ENCODE measurements around the gene PLCB3.

Gene PLCB3

DNA sequence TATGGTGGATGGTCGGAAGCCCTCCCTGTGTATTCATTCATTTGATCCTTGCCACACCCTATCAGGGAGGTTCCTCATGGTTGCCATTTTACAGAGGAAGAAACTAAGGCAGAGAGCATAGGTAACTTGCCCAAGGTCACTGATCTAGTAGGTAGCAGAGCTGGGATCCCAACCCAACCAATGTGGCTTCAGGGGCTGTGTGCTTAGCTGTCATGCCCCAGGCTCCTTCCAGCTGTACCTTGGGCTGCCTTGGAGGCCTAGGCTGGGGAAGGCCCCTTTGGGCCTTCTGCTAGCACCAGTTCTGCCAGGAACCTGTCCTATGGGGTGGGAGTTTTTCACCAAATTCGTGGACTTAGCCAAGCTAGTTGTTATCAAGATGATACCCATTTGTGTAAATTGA is 24.5 kb downstream of the PLCB3 start:
- DNase-seq (ENCODE audit: low read depth) = no peak
- no peak overlapping the region for H3K4me3 ChIP-seq (ENCODE audit: low read depth, low read length)
- TF ChIP-seq, protein P1, sequence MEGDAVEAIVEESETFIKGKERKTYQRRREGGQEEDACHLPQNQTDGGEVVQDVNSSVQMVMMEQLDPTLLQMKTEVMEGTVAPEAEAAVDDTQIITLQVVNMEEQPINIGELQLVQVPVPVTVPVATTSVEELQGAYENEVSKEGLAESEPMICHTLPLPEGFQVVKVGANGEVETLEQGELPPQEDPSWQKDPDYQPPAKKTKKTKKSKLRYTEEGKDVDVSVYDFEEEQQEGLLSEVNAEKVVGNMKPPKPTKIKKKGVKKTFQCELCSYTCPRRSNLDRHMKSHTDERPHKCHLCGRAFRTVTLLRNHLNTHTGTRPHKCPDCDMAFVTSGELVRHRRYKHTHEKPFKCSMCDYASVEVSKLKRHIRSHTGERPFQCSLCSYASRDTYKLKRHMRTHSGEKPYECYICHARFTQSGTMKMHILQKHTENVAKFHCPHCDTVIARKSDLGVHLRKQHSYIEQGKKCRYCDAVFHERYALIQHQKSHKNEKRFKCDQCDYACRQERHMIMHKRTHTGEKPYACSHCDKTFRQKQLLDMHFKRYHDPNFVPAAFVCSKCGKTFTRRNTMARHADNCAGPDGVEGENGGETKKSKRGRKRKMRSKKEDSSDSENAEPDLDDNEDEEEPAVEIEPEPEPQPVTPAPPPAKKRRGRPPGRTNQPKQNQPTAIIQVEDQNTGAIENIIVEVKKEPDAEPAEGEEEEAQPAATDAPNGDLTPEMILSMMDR (IDR thresholded peaks at IDR 0.05; ENCODE audit: low read depth, low read length, missing control alignments) = no peak
- in situ Hi-C loops (cut with HindIII; ENCODE audit: low sequenced_read_pairs) = loop anchor here (10.0 kb wide), 1 partner anchor 71 kb away; the partner anchor contains the start of gene FERMT3

DNA sequence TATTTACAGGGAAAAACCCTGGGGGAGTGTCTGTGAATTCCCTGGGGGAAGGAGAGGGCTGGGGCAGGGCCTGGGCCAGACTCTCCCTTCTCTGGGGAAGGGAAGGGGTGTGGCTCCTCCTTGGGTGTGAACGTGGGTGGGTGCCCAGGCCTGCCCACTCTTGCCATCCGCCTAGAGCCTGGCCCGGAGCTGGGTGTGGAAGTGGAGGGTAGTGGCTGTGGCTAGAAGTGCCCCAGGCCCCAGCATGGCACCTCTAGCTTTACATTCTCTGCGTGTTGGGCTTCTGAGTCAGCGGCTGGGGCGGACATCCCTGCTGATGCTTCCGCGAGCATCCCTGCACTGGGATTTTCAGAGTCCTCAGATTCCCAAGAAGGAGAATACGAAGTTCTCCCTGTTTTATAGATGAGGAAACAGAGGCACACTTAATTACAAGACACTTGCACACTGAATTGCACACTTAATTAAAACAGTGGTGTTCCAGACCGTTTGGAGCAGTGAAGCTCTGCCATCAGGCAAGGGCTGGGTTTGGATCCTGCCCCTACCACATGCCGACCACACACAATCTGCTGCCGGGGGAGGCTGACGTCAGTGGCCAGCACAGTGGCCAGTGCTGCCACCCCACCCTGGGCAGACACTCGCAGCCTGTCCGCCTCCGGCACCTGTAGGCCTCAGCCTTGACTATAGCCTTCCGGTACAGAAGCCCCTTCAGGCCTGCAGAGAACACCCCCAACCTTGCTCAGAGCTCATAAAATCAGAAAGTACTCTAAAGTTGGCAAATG is 25.5 kb downstream of the PLCB3 start:
- DNase-seq (ENCODE audit: low read depth) = no peak
- H3K4me3 ChIP-seq (ENCODE audit: low read depth, low read length) = no peak overlapping the region
- in situ Hi-C loops (cut with HindIII; ENCODE audit: low sequenced_read_pairs) = loop anchor here (10.0 kb wide), 1 partner anchor 72 kb away; the partner anchor contains the start of gene FERMT3
- TF ChIP-seq, protein P1 (IDR thresholded peaks at IDR 0.05; ENCODE audit: low read depth, low read length, missing control alignments) = no peak

DNA sequence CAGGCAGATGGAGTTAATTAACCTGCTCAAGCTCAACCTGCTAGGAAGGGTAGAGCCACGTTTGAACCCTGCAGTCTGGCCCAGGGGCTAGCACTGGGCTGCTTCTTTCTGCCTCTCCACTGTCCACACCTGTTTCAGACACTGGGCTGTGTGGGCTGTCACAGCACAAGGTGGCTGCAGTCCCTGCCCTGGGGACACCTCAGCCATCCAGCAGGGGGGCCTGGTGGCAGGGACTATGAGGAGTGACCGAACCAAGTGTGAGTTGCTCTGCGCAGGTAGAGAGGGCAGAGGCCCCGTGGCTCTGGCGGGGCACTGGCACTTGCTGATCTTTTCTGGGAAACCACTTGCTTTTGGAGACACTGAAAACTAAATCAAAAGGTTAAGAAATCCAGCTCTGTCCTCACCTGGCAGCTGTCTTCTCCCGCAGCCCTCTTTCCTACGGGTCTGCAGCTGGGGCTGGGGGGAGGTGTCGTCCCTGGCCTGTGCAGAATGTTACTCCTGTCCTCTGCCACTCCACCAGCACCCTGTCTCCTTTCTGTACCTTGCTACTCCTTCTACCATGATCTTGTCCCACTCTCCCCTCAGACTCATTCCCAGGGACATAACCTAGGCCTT is 27.4 kb downstream of the PLCB3 start:
- TF ChIP-seq, protein P1 (IDR thresholded peaks at IDR 0.05; ENCODE audit: low read depth, low read length, missing control alignments) = no peak
- in situ Hi-C loops (cut with HindIII; ENCODE audit: low sequenced_read_pairs) = loop anchor here (10.0 kb wide), 1 partner anchor 74 kb away; the partner anchor contains the start of gene FERMT3
- H3K4me3 ChIP-seq (ENCODE audit: low read depth, low read length) = no peak overlapping the region
- DNase-seq (ENCODE audit: low read depth) = no peak

DNA sequence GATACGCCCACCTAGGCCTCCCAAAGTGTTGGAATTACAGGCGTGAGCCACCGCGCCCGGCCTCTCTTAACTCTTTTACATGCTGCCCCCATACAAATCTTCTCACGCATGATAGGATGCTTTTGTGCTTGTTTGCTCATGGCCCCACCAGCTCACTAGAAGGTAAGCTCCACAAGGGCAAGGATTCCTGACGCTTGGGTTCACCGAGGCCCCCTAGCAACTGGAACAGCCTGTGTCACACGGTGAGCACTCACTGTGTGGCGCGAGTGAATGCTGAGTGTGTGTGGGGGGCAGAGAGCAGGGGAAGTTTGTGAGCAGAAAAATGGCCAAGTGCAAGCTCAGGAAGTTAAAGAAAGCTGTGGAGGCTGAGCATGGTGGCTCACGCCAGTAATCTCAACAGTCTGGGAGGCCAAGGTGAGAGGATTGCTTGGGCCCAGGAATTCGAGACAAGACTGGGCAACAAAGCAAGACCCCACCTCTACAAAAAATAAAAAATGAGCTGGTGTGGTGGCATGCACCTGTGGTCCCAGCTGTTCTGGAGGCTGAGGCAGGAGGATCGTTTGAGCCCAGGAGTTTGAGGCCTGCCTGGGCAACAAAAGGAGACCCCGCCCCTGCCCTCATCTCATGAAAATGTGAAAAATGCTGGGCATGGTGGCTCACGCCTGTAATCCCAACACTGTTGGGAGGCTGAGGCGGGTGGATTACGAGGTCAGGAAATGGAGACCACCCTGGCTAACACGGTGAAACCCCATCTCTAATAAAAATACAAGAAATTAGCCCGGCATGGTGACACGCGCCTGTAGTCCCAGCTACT is 30.8 kb downstream of the PLCB3 start:
- no peak overlapping the region for H3K4me3 ChIP-seq (ENCODE audit: low read depth, low read length)
- TF ChIP-seq, protein P1 (IDR thresholded peaks at IDR 0.05; ENCODE audit: low read depth, low read length, missing control alignments) = no peak
- in situ Hi-C loops (cut with HindIII; ENCODE audit: low sequenced_read_pairs) = no loop called here
- DNase-seq (ENCODE audit: low read depth) = no peak

DNA sequence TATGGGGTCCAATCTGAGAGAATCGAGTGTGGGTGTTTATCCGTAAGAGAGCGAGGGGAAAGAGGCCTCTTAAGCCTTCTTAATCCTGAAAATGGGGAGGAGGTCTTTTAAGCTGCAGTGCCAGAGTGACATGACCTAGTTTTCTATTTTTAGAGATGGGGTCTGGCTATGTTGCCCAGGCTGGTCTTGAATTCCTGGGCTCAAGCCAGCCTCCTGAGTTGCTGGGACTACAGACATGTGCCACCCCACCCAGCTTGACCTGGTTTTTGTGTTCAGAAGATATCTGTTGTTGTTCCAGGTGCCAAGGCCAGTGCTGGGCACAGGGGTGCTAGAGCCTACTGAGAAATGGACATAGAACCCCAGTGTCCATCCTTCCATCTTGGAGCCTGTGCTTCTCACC is 31.8 kb downstream of the PLCB3 start:
- DNase-seq (ENCODE audit: low read depth) = no peak
- TF ChIP-seq, protein P1 (IDR thresholded peaks at IDR 0.05; ENCODE audit: low read depth, low read length, missing control alignments) = no peak
- in situ Hi-C loops (cut with HindIII; ENCODE audit: low sequenced_read_pairs) = no loop called here
- H3K4me3 ChIP-seq (ENCODE audit: low read depth, low read length) = no peak overlapping the region
